B cell (primary cell): ENCODE results near the gene RGP1.

Source experiments
- EZH2 ChIP-seq: IDR thresholded peaks from 2 replicates; pipeline ENCODE4 v1.6.1; 2012; ENCODE audit warnings: borderline replicate concordance, low read depth, mild to moderate bottlenecking, moderate library complexity, low read length; ENCODE audit not compliant: insufficient read depth, poor library complexity, severe bottlenecking
- TF ChIP-seq, protein P1 (sequence below): fragments of 200-600 bp; IDR thresholded peaks from one replicate; pipeline ENCODE4 v1.8.0; 2022; ENCODE audit warnings: antibody characterized with exemption, mild to moderate bottlenecking

DNA sequence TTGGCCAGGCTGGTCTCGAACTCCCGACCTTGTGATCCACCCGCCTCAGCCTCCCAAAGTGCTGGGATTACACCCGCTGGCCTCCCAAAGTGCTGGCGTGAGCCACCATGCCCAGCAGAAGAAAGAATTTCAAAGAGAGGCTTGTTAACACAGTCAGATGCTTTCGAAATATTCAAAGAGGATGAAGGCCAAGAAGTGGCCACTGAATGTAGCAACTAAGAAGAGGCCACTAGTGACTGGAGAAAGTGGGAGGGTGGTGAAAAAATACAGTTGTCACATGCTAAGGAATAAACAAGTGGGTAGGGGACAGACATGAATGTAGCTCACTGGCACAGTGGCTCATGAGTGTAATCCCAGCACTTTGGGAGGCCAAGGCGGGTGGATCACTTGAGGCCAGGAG is 46.4 kb upstream of the RGP1 start:
- TF ChIP-seq, protein P1, sequence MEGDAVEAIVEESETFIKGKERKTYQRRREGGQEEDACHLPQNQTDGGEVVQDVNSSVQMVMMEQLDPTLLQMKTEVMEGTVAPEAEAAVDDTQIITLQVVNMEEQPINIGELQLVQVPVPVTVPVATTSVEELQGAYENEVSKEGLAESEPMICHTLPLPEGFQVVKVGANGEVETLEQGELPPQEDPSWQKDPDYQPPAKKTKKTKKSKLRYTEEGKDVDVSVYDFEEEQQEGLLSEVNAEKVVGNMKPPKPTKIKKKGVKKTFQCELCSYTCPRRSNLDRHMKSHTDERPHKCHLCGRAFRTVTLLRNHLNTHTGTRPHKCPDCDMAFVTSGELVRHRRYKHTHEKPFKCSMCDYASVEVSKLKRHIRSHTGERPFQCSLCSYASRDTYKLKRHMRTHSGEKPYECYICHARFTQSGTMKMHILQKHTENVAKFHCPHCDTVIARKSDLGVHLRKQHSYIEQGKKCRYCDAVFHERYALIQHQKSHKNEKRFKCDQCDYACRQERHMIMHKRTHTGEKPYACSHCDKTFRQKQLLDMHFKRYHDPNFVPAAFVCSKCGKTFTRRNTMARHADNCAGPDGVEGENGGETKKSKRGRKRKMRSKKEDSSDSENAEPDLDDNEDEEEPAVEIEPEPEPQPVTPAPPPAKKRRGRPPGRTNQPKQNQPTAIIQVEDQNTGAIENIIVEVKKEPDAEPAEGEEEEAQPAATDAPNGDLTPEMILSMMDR: no peak
- no peak for TF ChIP-seq EZH2
